Psoas muscle (tissue), 8 donors: ENCODE results near the gene RAI14. TPM values are rescaled to one million over a fixed set of nuclear protein-coding genes. Genes with fewer than 3 reads are reported as not detected.

Source experiments
- ATAC-seq, 4 donors: fragments of 200-7000 bp; cut with Tn5 transposase; one replicate each; pipeline ENCODE4 v1.9.1; 2020; ENCODE audit warnings: moderate library complexity in 3 of 4, mild to moderate bottlenecking in 2 of 4
- DNase-seq, 2 donors: peaks; one replicate each; pipeline ENCODE4 v3.0.0-alpha.2; 2020
- H3K27ac ChIP-seq: fragments of 200-600 bp; one replicate; pipeline ENCODE4 v1.8.0; 2022
- H3K27me3 ChIP-seq, 3 donors: fragments of 200-600 bp in 1 of 3; one replicate each; pipeline versions ENCODE4 v1.6.1 to v1.8.0; 2013 to 2022; ENCODE audit warnings: low read length in 2 of 3, mild to moderate bottlenecking in 2 of 3, moderate library complexity in 1 of 3; ENCODE audit not compliant: insufficient read depth in 3 of 3
- H3K36me3 ChIP-seq, 2 donors: fragments of 200-600 bp in 1 of 2; one replicate each; pipeline versions ENCODE4 v1.6.1 to v1.8.0; 2013 to 2022; ENCODE audit warnings: low read depth in 1 of 2, mild to moderate bottlenecking in 1 of 2, moderate library complexity in 1 of 2; ENCODE audit not compliant: insufficient read depth in 1 of 2
- H3K4me1 ChIP-seq: fragments of 200-600 bp; one replicate; pipeline ENCODE4 v1.8.0; 2022
- H3K4me3 ChIP-seq: fragments of 200-600 bp; one replicate; pipeline ENCODE4 v1.8.0; 2022; ENCODE audit warnings: mild to moderate bottlenecking
- H3K9me3 ChIP-seq: fragments of 200-600 bp; one replicate; pipeline ENCODE4 v1.8.0; 2022
- WGBS, 3 donors: extraction: QIAGEN DNeasy Blood & Tissue Kit; methylation state at CpG; one replicate each; pipeline versions ENCODE4 v1.1.6 to v1.1.7; 2013; 5-methylcytosine and 5-hydroxymethylcytosine counted together
- intact Hi-C, 2 donors: fragments of 100-400 bp; cut with DNase I; formaldehyde crosslinking; loops; one replicate each; pipeline versions ENCODE4 v1.11.0 to v1.14.2; 2022
- polyA plus RNA-seq, 3 donors: library from polyadenylated mRNA; stranded (reverse); fragments of 200-250 nt; gene quantifications; one replicate each; pipeline ENCODE4 v1.2.3, GENCODE V29; 2013
- total RNA-seq, 4 donors: library from RNA; stranded (reverse); fragmentation: NEBNext Ultra II Directional in 2 of 4; extraction: Animal tissue kit (Norgen Biotek cat#: 25700) in 2 of 4; gene quantifications; one replicate each; pipeline versions ENCODE4 v1.2.1 to v1.2.4, GENCODE V29; 2021 to 2023
- TF ChIP-seq, protein P1 (sequence below): fragments of 200-600 bp; IDR thresholded peaks from one replicate; pipeline ENCODE4 v1.8.0; 2022; ENCODE audit warnings: antibody characterized with exemption
- donor health status: healthy with polysubstance abuse.
- donor health status: DM: no; HTN: no; CAD: no; lungs with moderate emphysema.
- donor health status: Bipolar disorder and iron deficiency.
- donor health status: healthy.
- donor health status: DM: yes; HTN: yes; CAD: no.
- donor health status: DM: no; HTN: no; CAD: no.
- donor health status: DM: no; HTN: no; CAD: no.
- donor health status: DM: yes; HTN: yes; CAD: no.

Gene RAI14
- total and polyA plus RNA-seq, 7 donors, result 0.69 to 4.3 (median 2.1) TPM

GRCh38 chr5:34691326-34691725 lies 35.2 kb downstream of the RAI14 start:
- Histone ChIP-seq H3K27me3 (no peaks in the 10 kb centered on the region), H3K4me1 (no peaks in the 10 kb centered on the region), H3K9me3 (no peaks in the 10 kb centered on the region), H3K27ac (no peak overlapping the region), H3K4me3 (no peak overlapping the region), H3K36me3 (no peaks in the 10 kb centered on the region)
- no peak for DNase-seq
- no peak for ATAC-seq
- 55 to 69% (median 61%) methylated on average over 6 of the region's 6 CpGs for WGBS, 3 donors
- TF ChIP-seq, protein P1, sequence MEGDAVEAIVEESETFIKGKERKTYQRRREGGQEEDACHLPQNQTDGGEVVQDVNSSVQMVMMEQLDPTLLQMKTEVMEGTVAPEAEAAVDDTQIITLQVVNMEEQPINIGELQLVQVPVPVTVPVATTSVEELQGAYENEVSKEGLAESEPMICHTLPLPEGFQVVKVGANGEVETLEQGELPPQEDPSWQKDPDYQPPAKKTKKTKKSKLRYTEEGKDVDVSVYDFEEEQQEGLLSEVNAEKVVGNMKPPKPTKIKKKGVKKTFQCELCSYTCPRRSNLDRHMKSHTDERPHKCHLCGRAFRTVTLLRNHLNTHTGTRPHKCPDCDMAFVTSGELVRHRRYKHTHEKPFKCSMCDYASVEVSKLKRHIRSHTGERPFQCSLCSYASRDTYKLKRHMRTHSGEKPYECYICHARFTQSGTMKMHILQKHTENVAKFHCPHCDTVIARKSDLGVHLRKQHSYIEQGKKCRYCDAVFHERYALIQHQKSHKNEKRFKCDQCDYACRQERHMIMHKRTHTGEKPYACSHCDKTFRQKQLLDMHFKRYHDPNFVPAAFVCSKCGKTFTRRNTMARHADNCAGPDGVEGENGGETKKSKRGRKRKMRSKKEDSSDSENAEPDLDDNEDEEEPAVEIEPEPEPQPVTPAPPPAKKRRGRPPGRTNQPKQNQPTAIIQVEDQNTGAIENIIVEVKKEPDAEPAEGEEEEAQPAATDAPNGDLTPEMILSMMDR, result no peak
- intact Hi-C loops, result no loop called here

- intact Hi-C loops, result no loop called here
- ATAC-seq (no peak), DNase-seq (no peak)
- Histone ChIP-seq H3K27me3 (no peaks in the 10 kb centered on the region), H3K9me3 (no peaks in the 10 kb centered on the region), H3K4me3 (no peak overlapping the region), H3K36me3 (no peaks in the 10 kb centered on the region), H3K4me1 (no peaks in the 10 kb centered on the region), H3K27ac (no peak overlapping the region)
- 59 to 75% (median 61%) methylated on average over 6 of the region's 6 CpGs for WGBS, 3 donors
- TF ChIP-seq, protein P1, result no peak
These were observed 36.7 kb downstream of the RAI14 start for GRCh38 chr5:34692786-34693185.

- intact Hi-C loops, result no loop called here
- H3K4me3 ChIP-seq, result no peak overlapping the region
- H3K4me1 ChIP-seq, result no peaks in the 10 kb centered on the region
- TF ChIP-seq, protein P1, result no peak
- WGBS, 3 donors, result 86 to 94% (median 90%) methylated on average over 1 of the region's 1 CpG
- DNase-seq (no peak), ATAC-seq (no peak)
- no peaks in the 10 kb centered on the region for H3K9me3 ChIP-seq
- no peak overlapping the region for H3K27ac ChIP-seq
- H3K27me3 ChIP-seq, result no peaks in the 10 kb centered on the region
- no peaks in the 10 kb centered on the region for H3K36me3 ChIP-seq
These were observed 37.9 kb downstream of the RAI14 start for GRCh38 chr5:34694012-34694411.

- H3K4me1 ChIP-seq, result no peaks in the 10 kb centered on the region
- TF ChIP-seq, protein P1, result no peak
- no peaks in the 10 kb centered on the region for H3K9me3 ChIP-seq
- no peak overlapping the region for H3K27ac ChIP-seq
- ATAC-seq (no peak), DNase-seq (no peak)
- no peaks in the 10 kb centered on the region for H3K36me3 ChIP-seq
- no peak overlapping the region for H3K4me3 ChIP-seq
- H3K27me3 ChIP-seq, result no peaks in the 10 kb centered on the region
- intact Hi-C loops, result no loop called here
- WGBS, 3 donors, result 82 to 88% (median 86%) methylated on average over 4 of the region's 4 CpGs
These were observed 38.6 kb downstream of the RAI14 start for GRCh38 chr5:34694685-34695084.

GRCh38 chr5:34695275-34696027 lies 39.3 kb downstream of the RAI14 start:
- no peaks in the 10 kb centered on the region for H3K4me1 ChIP-seq
- H3K27me3 ChIP-seq, result no peaks in the 10 kb centered on the region
- H3K27ac ChIP-seq, result no peak overlapping the region
- 73 to 100% (median 85%) methylated on average over 1 of the region's 1 CpG for WGBS, 3 donors
- intact Hi-C loops, result no loop called here
- TF ChIP-seq, protein P1, result no peak
- H3K9me3 ChIP-seq, result no peaks in the 10 kb centered on the region
- H3K36me3 ChIP-seq, result no peaks in the 10 kb centered on the region
- ATAC-seq (no peak), DNase-seq (no peak)
- peak overlapping the region; percentile 22 for H3K4me3 ChIP-seq
